Body of pancreas (tissue), 4 donors: Measurements from ENCODE around the gene FCN1.

Source experiments
- CTCF ChIP-seq, 7 experiments: fragments of 450-650 bp in 4 of 7; fragments of 200-600 bp in 3 of 7; sonication (generic) in 3 of 7; IDR thresholded peaks; one replicate each; pipeline ENCODE4 v1.5.1; 2016 to 2019; ENCODE audit warnings: antibody characterized with exemption in 7 of 7
- POLR2A ChIP-seq, 3 donors: fragments of 450-650 bp; IDR thresholded peaks; one replicate each; pipeline ENCODE4 v1.6.1; 2016; ENCODE audit warnings: antibody characterized with exemption in 3 of 3, mild to moderate bottlenecking in 2 of 3

- no peak for TF ChIP-seq CTCF (IDR thresholded peaks at IDR 0.05)
- TF ChIP-seq POLR2A (IDR thresholded peaks at IDR 0.05), result no peak
Measured at GRCh38 chr9:134875371-134875770, 42.3 kb downstream of the FCN1 start.
